ENCODE data around the gene RASGRF1.
A peak's percentile ranks its signal among the peaks of the same experiment; 100 is the strongest.

RASGRF1 gene

DNA sequence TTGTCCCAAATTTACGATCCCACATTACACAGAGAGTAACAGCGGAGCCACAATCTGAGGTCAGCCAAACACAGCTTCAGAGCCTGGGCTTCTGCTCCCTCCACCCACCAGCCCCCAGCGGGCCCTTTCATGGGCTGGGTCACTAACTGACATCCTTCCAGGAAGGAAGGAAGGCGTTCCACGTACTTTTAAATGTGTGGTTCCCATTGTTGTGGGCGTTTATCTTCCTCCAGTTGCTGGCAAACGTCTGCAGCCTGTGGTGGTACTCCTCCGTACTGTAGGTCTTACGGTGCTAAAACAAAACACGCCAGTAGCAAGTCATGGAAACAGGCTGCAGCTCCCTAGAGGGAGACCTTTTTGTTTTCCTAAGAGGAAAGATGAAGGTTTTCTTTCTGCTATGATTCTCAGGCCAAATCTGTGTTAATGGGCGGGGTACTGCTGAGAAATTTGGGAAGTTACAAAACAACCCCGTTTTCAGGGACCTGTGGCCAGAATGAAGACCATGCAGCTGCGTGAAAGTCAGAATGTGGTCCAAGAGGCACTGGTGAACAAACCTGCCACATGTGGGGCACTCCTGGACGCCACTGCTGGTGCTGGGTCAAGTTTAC, 153.3 kb downstream of the RASGRF1 start:
- Histone ChIP-seq H3K79me2 (ENCODE audit: insufficient read depth, low read length) (no peaks in the 10 kb centered on the region; the same call in 1 of the 2 replicates), H3K4me2 (ENCODE audit: low read depth, low read length, poor library complexity, severe bottlenecking) (peak overlapping the region; percentile 71), H3K36me3 (ENCODE audit: insufficient read depth, low read length) (no peaks in the 10 kb centered on the region), H3K9me3 (ENCODE audit: insufficient read depth, low read depth, low read length) (no peaks in the 10 kb centered on the region), H3K4me3 (ENCODE audit: low read length, poor library complexity, severe bottlenecking) (peak overlapping the region; percentile 64), H3F3A (ENCODE audit: low read depth) (no peaks in the 10 kb centered on the region), H3K9ac (ENCODE audit: low read depth, low read length, poor library complexity, severe bottlenecking) (peak overlapping the region; percentile 68), H2AFZ (ENCODE audit: low read length) (peak overlapping the region; percentile 5; the same call in 1 of the 2 replicates), H3K4me1 (ENCODE audit: insufficient read depth, low read length, poor library complexity, severe bottlenecking) (peaks cover 31% of the 10 kb centered on the region), H3K27me3 (ENCODE audit: insufficient read depth, low read length, poor library complexity, severe bottlenecking) (no peaks in the 10 kb centered on the region), H3K9me2 (replicated peaks; ENCODE audit: low read depth, low read length) (no peaks in the 10 kb centered on the region), H4K20me1 (ENCODE audit: insufficient read depth, low read length, poor library complexity, severe bottlenecking) (no peaks in the 10 kb centered on the region)
- TF ChIP-seq EZH2phosphoT487 (IDR thresholded peaks at IDR 0.05; ENCODE audit: borderline replicate concordance) = no peak
- TF ChIP-seq, protein P1, sequence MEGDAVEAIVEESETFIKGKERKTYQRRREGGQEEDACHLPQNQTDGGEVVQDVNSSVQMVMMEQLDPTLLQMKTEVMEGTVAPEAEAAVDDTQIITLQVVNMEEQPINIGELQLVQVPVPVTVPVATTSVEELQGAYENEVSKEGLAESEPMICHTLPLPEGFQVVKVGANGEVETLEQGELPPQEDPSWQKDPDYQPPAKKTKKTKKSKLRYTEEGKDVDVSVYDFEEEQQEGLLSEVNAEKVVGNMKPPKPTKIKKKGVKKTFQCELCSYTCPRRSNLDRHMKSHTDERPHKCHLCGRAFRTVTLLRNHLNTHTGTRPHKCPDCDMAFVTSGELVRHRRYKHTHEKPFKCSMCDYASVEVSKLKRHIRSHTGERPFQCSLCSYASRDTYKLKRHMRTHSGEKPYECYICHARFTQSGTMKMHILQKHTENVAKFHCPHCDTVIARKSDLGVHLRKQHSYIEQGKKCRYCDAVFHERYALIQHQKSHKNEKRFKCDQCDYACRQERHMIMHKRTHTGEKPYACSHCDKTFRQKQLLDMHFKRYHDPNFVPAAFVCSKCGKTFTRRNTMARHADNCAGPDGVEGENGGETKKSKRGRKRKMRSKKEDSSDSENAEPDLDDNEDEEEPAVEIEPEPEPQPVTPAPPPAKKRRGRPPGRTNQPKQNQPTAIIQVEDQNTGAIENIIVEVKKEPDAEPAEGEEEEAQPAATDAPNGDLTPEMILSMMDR (conservative IDR thresholded peaks at IDR 0.05; ENCODE audit: low read length) = no peak

DNA sequence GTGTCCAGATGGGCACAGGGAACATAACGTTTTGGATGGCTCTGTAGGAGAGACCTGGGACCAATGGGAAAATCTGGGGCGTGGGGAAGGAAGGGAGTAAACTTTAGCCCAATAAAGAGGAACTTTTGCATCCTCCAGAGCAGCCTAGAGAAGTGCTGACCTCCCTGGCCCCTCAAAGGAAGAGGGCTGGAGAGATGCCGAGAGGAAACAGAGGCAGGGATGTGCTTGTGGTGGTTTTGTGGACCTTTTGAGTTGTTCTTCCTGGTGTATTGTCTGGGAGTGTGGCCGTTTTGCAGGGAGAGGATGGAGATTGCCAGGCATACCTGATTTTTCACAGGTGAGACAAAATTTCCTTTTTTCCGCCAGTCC, 155.9 kb downstream of the RASGRF1 start:
- Histone ChIP-seq H4K20me1 (ENCODE audit: insufficient read depth, low read length, poor library complexity, severe bottlenecking) (no peaks in the 10 kb centered on the region), H3K79me2 (ENCODE audit: insufficient read depth, low read length) (no peaks in the 10 kb centered on the region; the same call in 1 of the 2 replicates), H3K4me1 (ENCODE audit: insufficient read depth, low read length, poor library complexity, severe bottlenecking) (peaks cover 36% of the 10 kb centered on the region), H3K9me3 (ENCODE audit: insufficient read depth, low read depth, low read length) (no peaks in the 10 kb centered on the region), H3K4me2 (ENCODE audit: low read depth, low read length, poor library complexity, severe bottlenecking) (no peak overlapping the region), H3F3A (ENCODE audit: low read depth) (no peaks in the 10 kb centered on the region), H3K4me3 (ENCODE audit: low read length, poor library complexity, severe bottlenecking) (no peak overlapping the region), H3K9me2 (replicated peaks; ENCODE audit: low read depth, low read length) (no peaks in the 10 kb centered on the region), H3K27me3 (ENCODE audit: insufficient read depth, low read length, poor library complexity, severe bottlenecking) (no peaks in the 10 kb centered on the region), H3K9ac (ENCODE audit: low read depth, low read length, poor library complexity, severe bottlenecking) (no peak overlapping the region), H3K36me3 (ENCODE audit: insufficient read depth, low read length) (no peaks in the 10 kb centered on the region), H2AFZ (ENCODE audit: low read length) (no peak overlapping the region)
- TF ChIP-seq, protein P1 (conservative IDR thresholded peaks at IDR 0.05; ENCODE audit: low read length) = no peak
- no peak for TF ChIP-seq EZH2phosphoT487 (IDR thresholded peaks at IDR 0.05; ENCODE audit: borderline replicate concordance)

DNA sequence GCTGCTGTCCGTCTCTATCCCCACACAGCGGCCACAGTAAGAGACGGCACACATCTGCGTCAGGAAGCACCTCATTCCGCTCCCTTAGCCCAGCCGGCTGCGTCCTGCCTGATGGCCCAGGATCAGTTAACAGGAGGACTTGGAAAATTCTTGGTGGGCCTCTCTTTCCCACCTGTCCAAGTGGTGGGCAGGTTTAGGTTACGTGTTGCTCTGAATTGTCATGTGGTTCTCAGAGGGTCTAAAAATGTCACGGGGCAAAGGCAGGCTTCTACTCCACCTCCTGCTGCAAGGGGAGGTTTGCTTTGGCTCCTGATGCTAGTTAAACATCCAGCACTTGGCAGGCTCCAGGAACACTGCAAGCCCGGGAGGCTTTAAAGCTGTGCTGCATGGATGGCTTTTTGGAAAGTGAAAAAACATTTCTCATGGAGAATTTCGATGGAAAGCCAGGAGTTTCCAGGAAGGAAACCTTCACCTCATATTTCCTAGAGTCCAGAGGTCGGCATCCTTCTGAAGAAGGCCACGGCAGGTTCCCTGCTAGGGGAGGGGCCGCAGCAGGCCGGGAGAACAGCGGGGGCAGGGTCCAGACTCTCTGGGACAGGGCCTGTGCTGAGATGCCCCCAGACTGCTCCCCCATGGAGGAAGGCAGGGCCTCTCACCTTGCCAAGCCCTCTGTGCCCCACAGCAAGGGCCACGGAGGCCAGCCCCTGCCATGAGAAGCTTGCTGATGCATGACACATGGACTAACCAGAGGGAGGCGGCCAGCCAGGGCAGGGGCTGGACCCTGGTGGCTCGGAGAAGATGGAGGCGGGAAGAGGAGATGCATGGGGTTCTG, 156.5 kb downstream of the RASGRF1 start:
- Histone ChIP-seq H2AFZ (ENCODE audit: low read length) (no peak overlapping the region), H3K4me3 (ENCODE audit: low read length, poor library complexity, severe bottlenecking) (no peak overlapping the region), H3K9ac (ENCODE audit: low read depth, low read length, poor library complexity, severe bottlenecking) (no peak overlapping the region), H3K79me2 (ENCODE audit: insufficient read depth, low read length) (no peaks in the 10 kb centered on the region; the same call in 1 of the 2 replicates), H3K36me3 (ENCODE audit: insufficient read depth, low read length) (no peaks in the 10 kb centered on the region), H3F3A (ENCODE audit: low read depth) (no peaks in the 10 kb centered on the region), H3K9me2 (replicated peaks; ENCODE audit: low read depth, low read length) (no peaks in the 10 kb centered on the region), H3K9me3 (ENCODE audit: insufficient read depth, low read depth, low read length) (no peaks in the 10 kb centered on the region), H4K20me1 (ENCODE audit: insufficient read depth, low read length, poor library complexity, severe bottlenecking) (no peaks in the 10 kb centered on the region), H3K27me3 (ENCODE audit: insufficient read depth, low read length, poor library complexity, severe bottlenecking) (no peaks in the 10 kb centered on the region), H3K4me2 (ENCODE audit: low read depth, low read length, poor library complexity, severe bottlenecking) (no peak overlapping the region), H3K4me1 (ENCODE audit: insufficient read depth, low read length, poor library complexity, severe bottlenecking) (peaks cover 31% of the 10 kb centered on the region)
- TF ChIP-seq EZH2phosphoT487 (IDR thresholded peaks at IDR 0.05; ENCODE audit: borderline replicate concordance) = no peak
- TF ChIP-seq, protein P1 (conservative IDR thresholded peaks at IDR 0.05; ENCODE audit: low read length) = no peak
